ENCODE measurements around the gene MFAP4.

GRCh38 chr17:19357761-19358160 is 29.2 kb downstream of the MFAP4 start:
- no peak for TF ChIP-seq CTCF (IDR thresholded peaks at IDR 0.05 in 2 of 3, conservative IDR thresholded peaks at IDR 0.05 in 1 of 3; ENCODE audit: insufficient read depth in 2 of 3, low read depth in 1 of 3, low read length in 3 of 3)
- no peak for TF ChIP-seq ZBTB8A (IDR thresholded peaks at IDR 0.05; ENCODE audit: partially characterized antibody)
- TF ChIP-seq ZNF398 (CRISPR knock-in tag; IDR thresholded peaks at IDR 0.05), result no peak
- TF ChIP-seq EZH2 (IDR thresholded peaks at IDR 0.05; ENCODE audit: borderline replicate concordance, low read depth, low read length), result no peak
- no peak for TF ChIP-seq ELK1 (CRISPR knock-in tag; IDR thresholded peaks at IDR 0.05)
- TF ChIP-seq TCF3 (CRISPR knock-in tag; IDR thresholded peaks at IDR 0.05), result no peak
- no peak for TF ChIP-seq HCFC1 (IDR thresholded peaks at IDR 0.05; ENCODE audit: low read depth, low read length)
- TF ChIP-seq STAG1 (CRISPR knock-in tag; IDR thresholded peaks at IDR 0.05; ENCODE audit: borderline replicate concordance), result no peak
- no peak for TF ChIP-seq ZBTB11 (CRISPR knock-in tag; IDR thresholded peaks at IDR 0.05)
